ENCODE data around the gene PXDN.

The PXDN gene

GRCh38 chr2:1642066-1642861 is 102.1 kb downstream of the PXDN start:
- Histone ChIP-seq H3K79me2 (ENCODE audit: insufficient read depth, low read depth) (no peaks in the 10 kb centered on the region), H3K9ac (no peak overlapping the region)

GRCh38 chr2:1641523-1641922 is 102.8 kb downstream of the PXDN start:
- no peaks in the 10 kb centered on the region for H3K4me1 ChIP-seq (ENCODE audit: low read depth, poor library complexity, severe bottlenecking)
- no peak overlapping the region for H3K27ac ChIP-seq
- no peaks in the 10 kb centered on the region for H3K36me3 ChIP-seq (ENCODE audit: insufficient read depth)
- no peak for TF ChIP-seq CTCF (conservative IDR thresholded peaks at IDR 0.05; ENCODE audit: low read depth, low read length)
- H4K20me1 ChIP-seq (ENCODE audit: insufficient read depth) = no peaks in the 10 kb centered on the region
- no peak overlapping the region for H3K9ac ChIP-seq
- no peaks in the 10 kb centered on the region for H3K27me3 ChIP-seq (ENCODE audit: insufficient read depth, low read depth)
- no peak overlapping the region for H2AFZ ChIP-seq (ENCODE audit: low read depth)
- no peak overlapping the region for H3K4me3 ChIP-seq (IDR thresholded peaks at IDR 0.05; ENCODE audit: insufficient read depth, low read depth, low read length)
- H3K79me2 ChIP-seq (ENCODE audit: insufficient read depth, low read depth) = no peaks in the 10 kb centered on the region
- H3K4me2 ChIP-seq = no peak overlapping the region

More at GRCh38 chr2:1642066-1642861, 102.1 kb downstream of the PXDN start:
- Histone ChIP-seq H3K27me3 (ENCODE audit: insufficient read depth, low read depth) (no peaks in the 10 kb centered on the region), H4K20me1 (ENCODE audit: insufficient read depth) (no peaks in the 10 kb centered on the region), H3K36me3 (ENCODE audit: insufficient read depth) (no peaks in the 10 kb centered on the region), H3K27ac (no peak overlapping the region), H2AFZ (ENCODE audit: low read depth) (no peak overlapping the region), H3K4me1 (ENCODE audit: low read depth, poor library complexity, severe bottlenecking) (no peaks in the 10 kb centered on the region), H3K4me2 (no peak overlapping the region), H3K4me3 (IDR thresholded peaks at IDR 0.05; ENCODE audit: insufficient read depth, low read depth, low read length) (no peak overlapping the region)
- no peak for TF ChIP-seq CTCF (conservative IDR thresholded peaks at IDR 0.05; ENCODE audit: low read depth, low read length)

GRCh38 chr2:1640301-1641135 is 103.8 kb downstream of the PXDN start:
- H2AFZ ChIP-seq (ENCODE audit: low read depth) = no peak overlapping the region
- no peaks in the 10 kb centered on the region for H3K79me2 ChIP-seq (ENCODE audit: insufficient read depth, low read depth)
- H3K9ac ChIP-seq = no peak overlapping the region
- no peaks in the 10 kb centered on the region for H3K4me1 ChIP-seq (ENCODE audit: low read depth, poor library complexity, severe bottlenecking)
- TF ChIP-seq CTCF (conservative IDR thresholded peaks at IDR 0.05; ENCODE audit: low read depth, low read length) = no peak
- H4K20me1 ChIP-seq (ENCODE audit: insufficient read depth) = no peaks in the 10 kb centered on the region
- H3K27ac ChIP-seq = no peak overlapping the region
- no peak overlapping the region for H3K4me2 ChIP-seq
- no peaks in the 10 kb centered on the region for H3K27me3 ChIP-seq (ENCODE audit: insufficient read depth, low read depth)
- no peaks in the 10 kb centered on the region for H3K36me3 ChIP-seq (ENCODE audit: insufficient read depth)
- no peak overlapping the region for H3K4me3 ChIP-seq (IDR thresholded peaks at IDR 0.05; ENCODE audit: insufficient read depth, low read depth, low read length)

GRCh38 chr2:1639086-1639858 is 105.0 kb downstream of the PXDN start:
- Histone ChIP-seq H4K20me1 (ENCODE audit: insufficient read depth) (no peaks in the 10 kb centered on the region), H3K27me3 (ENCODE audit: insufficient read depth, low read depth) (no peaks in the 10 kb centered on the region), H3K36me3 (ENCODE audit: insufficient read depth) (no peaks in the 10 kb centered on the region)

More at GRCh38 chr2:1639086-1639858, 105.0 kb downstream of the PXDN start:
- H2AFZ ChIP-seq (ENCODE audit: low read depth) = no peak overlapping the region
- no peak overlapping the region for H3K4me3 ChIP-seq (IDR thresholded peaks at IDR 0.05; ENCODE audit: insufficient read depth, low read depth, low read length)
- no peak overlapping the region for H3K27ac ChIP-seq
- no peaks in the 10 kb centered on the region for H3K79me2 ChIP-seq (ENCODE audit: insufficient read depth, low read depth)
- no peak overlapping the region for H3K9ac ChIP-seq
- TF ChIP-seq CTCF (conservative IDR thresholded peaks at IDR 0.05; ENCODE audit: low read depth, low read length) = no peak
- H3K4me1 ChIP-seq (ENCODE audit: low read depth, poor library complexity, severe bottlenecking) = no peaks in the 10 kb centered on the region
- H3K4me2 ChIP-seq = no peak overlapping the region
